OCI-LY3 (cell line): ENCODE results near the gene SLC37A4.

Experiments
- EZH2phosphoT487 ChIP-seq: fragments of 200-600 bp; shearing (Covaris generic); IDR thresholded peaks from 2 replicates; pipeline ENCODE4 v1.6.1; 2018; ENCODE audit warnings: antibody characterized with exemption, mixed run types, low read depth
- TF ChIP-seq, protein P1 (sequence below): fragments of 200-600, 300-600 bp; sonication (generic); IDR thresholded peaks from 2 replicates; pipeline ENCODE4 v1.5.1; 2014; ENCODE audit warnings: antibody characterized with exemption, low read length, low read depth

DNA sequence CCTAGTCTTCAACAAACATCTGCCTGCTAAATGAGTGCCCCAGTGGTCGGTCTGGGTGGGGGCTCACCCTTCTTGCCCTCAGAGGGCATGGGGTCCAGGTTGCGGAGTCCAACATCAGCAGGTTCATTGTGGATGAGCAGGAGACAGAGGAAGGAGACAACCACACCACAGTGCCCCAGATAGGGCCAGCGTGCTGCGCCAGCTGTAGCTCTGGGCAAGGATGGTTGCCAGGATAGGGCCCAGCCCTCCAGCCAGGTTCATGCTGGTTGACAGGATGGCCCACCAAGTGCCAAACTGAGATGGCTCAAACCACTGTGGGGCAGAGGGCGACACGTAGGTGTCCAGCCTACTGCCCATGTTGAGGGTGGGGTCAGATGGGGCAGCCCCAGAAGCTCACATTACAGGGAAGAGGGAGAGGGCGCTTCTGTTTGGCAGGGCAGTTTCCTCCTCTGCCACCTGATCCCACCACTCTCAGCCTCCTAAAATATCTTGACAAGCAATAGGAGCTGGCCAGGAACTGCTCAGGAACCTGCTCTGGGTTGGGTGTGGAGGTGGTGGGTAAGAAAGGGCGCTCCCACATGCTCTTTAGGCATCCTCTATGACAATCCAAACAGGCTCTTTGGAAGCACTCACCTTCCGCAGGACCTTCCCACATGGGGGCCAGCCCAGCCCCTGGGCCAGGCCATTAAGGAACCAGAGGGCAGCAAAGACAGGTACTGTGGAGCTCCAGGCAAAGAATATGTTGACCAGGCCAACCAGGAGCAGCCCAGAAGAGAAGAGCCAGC, 2.9 kb downstream of the SLC37A4 start:
- TF ChIP-seq, protein P1, sequence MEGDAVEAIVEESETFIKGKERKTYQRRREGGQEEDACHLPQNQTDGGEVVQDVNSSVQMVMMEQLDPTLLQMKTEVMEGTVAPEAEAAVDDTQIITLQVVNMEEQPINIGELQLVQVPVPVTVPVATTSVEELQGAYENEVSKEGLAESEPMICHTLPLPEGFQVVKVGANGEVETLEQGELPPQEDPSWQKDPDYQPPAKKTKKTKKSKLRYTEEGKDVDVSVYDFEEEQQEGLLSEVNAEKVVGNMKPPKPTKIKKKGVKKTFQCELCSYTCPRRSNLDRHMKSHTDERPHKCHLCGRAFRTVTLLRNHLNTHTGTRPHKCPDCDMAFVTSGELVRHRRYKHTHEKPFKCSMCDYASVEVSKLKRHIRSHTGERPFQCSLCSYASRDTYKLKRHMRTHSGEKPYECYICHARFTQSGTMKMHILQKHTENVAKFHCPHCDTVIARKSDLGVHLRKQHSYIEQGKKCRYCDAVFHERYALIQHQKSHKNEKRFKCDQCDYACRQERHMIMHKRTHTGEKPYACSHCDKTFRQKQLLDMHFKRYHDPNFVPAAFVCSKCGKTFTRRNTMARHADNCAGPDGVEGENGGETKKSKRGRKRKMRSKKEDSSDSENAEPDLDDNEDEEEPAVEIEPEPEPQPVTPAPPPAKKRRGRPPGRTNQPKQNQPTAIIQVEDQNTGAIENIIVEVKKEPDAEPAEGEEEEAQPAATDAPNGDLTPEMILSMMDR = no peak
- no peak for TF ChIP-seq EZH2phosphoT487
